ENCODE measurements around the gene PRKG2. TPM values are rescaled to one million over a fixed set of nuclear protein-coding genes. Genes with fewer than 3 reads are reported as not detected.

The PRKG2 gene
- total and polyA plus RNA-seq, 10 of the 15 experiments (the other 5 are each of a cell fraction or from before 2014, with no cell fraction given): not detected

DNA sequence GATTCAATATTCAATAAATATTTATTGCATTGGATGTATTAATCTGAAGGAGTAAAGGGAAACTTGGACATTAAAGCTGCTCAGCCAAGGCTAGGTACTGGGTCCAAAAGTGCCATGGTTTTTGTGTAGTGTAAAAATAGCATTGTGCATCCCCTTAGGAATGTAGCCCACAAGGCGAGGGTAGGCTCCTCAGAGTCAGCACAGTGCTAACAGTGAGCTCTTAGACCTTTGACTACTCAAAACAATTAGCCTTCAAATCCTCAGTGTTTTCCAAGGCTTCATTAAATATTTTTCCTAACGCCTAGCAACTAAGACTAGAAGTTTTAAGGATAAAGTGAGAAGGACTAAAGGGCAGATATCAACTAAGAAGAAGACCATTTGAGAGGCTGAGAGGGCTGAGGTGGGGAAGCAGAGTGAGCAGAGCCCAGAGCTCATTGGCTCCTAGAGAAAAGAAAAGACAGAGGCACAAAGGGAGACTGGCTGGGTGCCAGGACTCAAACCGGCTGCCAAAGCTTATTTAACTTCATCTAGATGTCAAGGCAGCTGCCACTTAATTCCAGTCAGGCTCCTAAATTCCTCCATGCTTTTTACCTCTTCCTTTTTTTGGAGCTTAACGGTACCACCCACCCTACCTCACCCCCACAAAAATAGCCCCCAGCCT, 17.0 kb downstream of the PRKG2 start:
- Histone ChIP-seq H4K20me1 (ENCODE audit: control insufficient read depth, insufficient read depth) (no peaks in the 10 kb centered on the region), H3K4me1 (ENCODE audit: control insufficient read depth, insufficient read depth, low read length) (no peaks in the 10 kb centered on the region), H3K36me3 (ENCODE audit: control insufficient read depth in 2 of 2, insufficient read depth in 2 of 2, low read length in 1 of 2) (no peaks in the 10 kb centered on the region), H3K27ac (ENCODE audit: control insufficient read depth, insufficient read depth) (no peak overlapping the region), H3K4me3 (no peak overlapping the region), H3K9ac (ENCODE audit: control insufficient read depth, insufficient read depth, low read length) (no peak overlapping the region), H3K79me2 (ENCODE audit: control insufficient read depth, insufficient read depth, low read length) (no peaks in the 10 kb centered on the region), H3K4me2 (ENCODE audit: control insufficient read depth, insufficient read depth) (no peak overlapping the region), H3K27me3 (replicated peaks in 1 of 2; ENCODE audit: control insufficient read depth in 2 of 2, insufficient read depth in 2 of 2, low read length in 1 of 2) (no peaks in the 10 kb centered on the region), H3K9me3 (replicated peaks; ENCODE audit: control insufficient read depth, insufficient read depth, low read length) (no peaks in the 10 kb centered on the region), H2AFZ (ENCODE audit: control insufficient read depth, low read depth, low read length) (no peak overlapping the region)
- TF ChIP-seq RAD21 (IDR thresholded peaks at IDR 0.05; ENCODE audit: insufficient read depth, low read depth, low read length) (no peak), KAT2A (conservative IDR thresholded peaks at IDR 0.05; ENCODE audit: control insufficient read depth, low read depth, low read length) (no peak), SUPT20H (IDR thresholded peaks at IDR 0.05; ENCODE audit: borderline replicate concordance, control insufficient read depth, low read depth, low read length) (no peak), KLF5 (IDR thresholded peaks at IDR 0.05; ENCODE audit: partially characterized antibody) (no peak), POLR2AphosphoS5 (IDR thresholded peaks at IDR 0.05; ENCODE audit: low read length) (no peak), RCOR1 (conservative IDR thresholded peaks at IDR 0.05; ENCODE audit: low read depth, low read length) (no peak), NR2C1 (IDR thresholded peaks at IDR 0.05) (no peak), ZZZ3 (IDR thresholded peaks at IDR 0.05; ENCODE audit: control insufficient read depth, insufficient read length, low read depth) (no peak), LARP7 (IDR thresholded peaks at IDR 0.05) (no peak), EP300 (IDR thresholded peaks at IDR 0.05; ENCODE audit: borderline replicate concordance in 1 of 2, control insufficient read depth in 1 of 2, low read depth in 2 of 2, low read length in 2 of 2) (no peak), SMARCA5 (IDR thresholded peaks at IDR 0.05) (no peak), NBN (IDR thresholded peaks at IDR 0.05) (no peak), SPI1 (IDR thresholded peaks at IDR 0.05; ENCODE audit: borderline replicate concordance, insufficient read depth, low read depth, low read length) (no peak), PAX5 (IDR thresholded peaks at IDR 0.05; ENCODE audit: borderline replicate concordance, low read depth, low read length) (no peak), IRF4 (IDR thresholded peaks at IDR 0.05; ENCODE audit: low read depth, low read length) (no peak), SREBF1 (IDR thresholded peaks at IDR 0.05; ENCODE audit: low read length) (no peak), SMAD1 (IDR thresholded peaks at IDR 0.05; ENCODE audit: low read depth, partially characterized antibody) (no peak)
- ATAC-seq: no peak
- ChIA-PET POLR2A (no interaction called here), SMC1A (ENCODE audit: uncharacterized antibody, unreplicated experiment) (interaction anchor here (1.0 kb wide), 1 partner anchor 8 kb away, joined by 3 read pairs; no protein-coding TSS in a partner anchor), RAD21 (ENCODE audit: unreplicated experiment) (no interaction called here), CTCF (interaction anchor here (0.9 kb wide), 1 partner anchor 63 kb away, joined by 3 read pairs; no protein-coding TSS in a partner anchor)
- intact Hi-C loops (cut with micrococcal nuclease; ENCODE audit: unreplicated experiment): no loop called here
- BruUV-seq (replicated peaks): no TSS peak
- DNase-seq (ENCODE audit: low read depth, low spot score): no peak
- in situ Hi-C loops (cut with MboI): no loop called here
- 2% methylated on average over 4 of the region's 4 CpGs for WGBS (ENCODE audit: insufficient coverage, insufficient replicate concordance, low lambda C conversion rate, missing lambda C conversion rate)
- FAIRE-seq: no peak
